H9 (cell line): Measurements from ENCODE around the gene RNF20. TPM values are rescaled to one million over a fixed set of nuclear protein-coding genes. Genes with fewer than 3 reads are reported as not detected.

Experiments
- DNase-seq: peaks from one replicate; pipeline ENCODE4 v3.0.0-alpha.2; 2017
- H2AFZ ChIP-seq: one replicate; pipeline ENCODE4 v1.6.1; 2013; ENCODE audit warnings: mild to moderate bottlenecking, low read length, control low read depth, moderate library complexity
- H2AK5ac ChIP-seq: 2 replicates; pipeline ENCODE4 v1.6.1; 2013; ENCODE audit warnings: low read length, control low read depth, mixed read lengths; ENCODE audit not compliant: insufficient read length
- H2BK120ac ChIP-seq: one replicate; pipeline ENCODE4 v1.6.1; 2013; ENCODE audit warnings: low read depth, mild to moderate bottlenecking, low read length, control low read depth, inconsistent platforms; ENCODE audit not compliant: poor library complexity, severe bottlenecking
- H2BK12ac ChIP-seq: 2 replicates; pipeline ENCODE4 v1.6.1; 2013; ENCODE audit warnings: low read length, control low read depth, mixed read lengths, low read depth; ENCODE audit not compliant: insufficient read length
- H2BK15ac ChIP-seq: 2 replicates; pipeline ENCODE4 v1.6.1; 2013; ENCODE audit warnings: low read depth, low read length, control low read depth
- H2BK20ac ChIP-seq: one replicate; pipeline ENCODE4 v1.6.1; 2013; ENCODE audit warnings: low read depth, mild to moderate bottlenecking, low read length, control low read depth, inconsistent platforms; ENCODE audit not compliant: poor library complexity, severe bottlenecking
- H2BK5ac ChIP-seq: 2 replicates; pipeline ENCODE4 v1.6.1; 2013; ENCODE audit warnings: low read length, control low read depth, mixed read lengths; ENCODE audit not compliant: insufficient read length
- H3K14ac ChIP-seq: 2 replicates; pipeline ENCODE4 v1.6.1; 2013; ENCODE audit warnings: low read length, control low read depth; ENCODE audit not compliant: insufficient read depth
- H3K18ac ChIP-seq: 2 replicates; pipeline ENCODE4 v1.6.1; 2013; ENCODE audit warnings: low read depth, mild to moderate bottlenecking, mixed read lengths, low read length, control low read depth; ENCODE audit not compliant: insufficient read length
- H3K23ac ChIP-seq: 2 replicates; pipeline ENCODE4 v1.6.1; 2013; ENCODE audit warnings: low read length, control low read depth, mixed read lengths, low read depth; ENCODE audit not compliant: insufficient read length
- H3K23me2 ChIP-seq: 2 replicates; pipeline ENCODE4 v1.6.1; 2013; ENCODE audit warnings: low read depth, mild to moderate bottlenecking, mixed read lengths, low read length, control low read depth; ENCODE audit not compliant: insufficient read length, poor library complexity, severe bottlenecking
- H3K27ac ChIP-seq: 2 replicates; pipeline ENCODE4 v1.5.1; 2013; ENCODE audit warnings: low read length, control low read depth, mixed read lengths, low read depth; ENCODE audit not compliant: insufficient read length
- H3K27me3 ChIP-seq: 2 replicates; pipeline ENCODE4 v1.6.1; 2013; ENCODE audit warnings: low read length, control low read depth, inconsistent platforms; ENCODE audit not compliant: insufficient read depth
- H3K4ac ChIP-seq: 2 replicates; pipeline ENCODE4 v1.6.1; 2013; ENCODE audit warnings: low read depth, mild to moderate bottlenecking, control low read depth, inconsistent platforms, low read length, moderate library complexity
- H3K4me1 ChIP-seq: 2 replicates; pipeline ENCODE4 v1.6.1; 2013; ENCODE audit warnings: low read length, control low read depth, inconsistent platforms; ENCODE audit not compliant: insufficient read depth
- H3K4me2 ChIP-seq: 2 replicates; pipeline ENCODE4 v1.6.1; 2013; ENCODE audit warnings: low read length, control low read depth, mixed read lengths; ENCODE audit not compliant: insufficient read length, insufficient read depth
- H3K56ac ChIP-seq: 2 replicates; pipeline ENCODE4 v1.6.1; 2013; ENCODE audit warnings: low read depth, mild to moderate bottlenecking, mixed read lengths, low read length, control low read depth; ENCODE audit not compliant: insufficient read length
- H3K79me1 ChIP-seq: 2 replicates; pipeline ENCODE4 v1.6.1; 2013; ENCODE audit warnings: low read depth, mild to moderate bottlenecking, moderate library complexity, low read length, control low read depth, inconsistent platforms; ENCODE audit not compliant: insufficient read depth, poor library complexity, severe bottlenecking
- H3K79me2 ChIP-seq: 2 replicates; pipeline ENCODE4 v1.6.1; 2013; ENCODE audit warnings: low read length, control low read depth, inconsistent platforms; ENCODE audit not compliant: insufficient read depth
- H3K9ac ChIP-seq: 2 replicates; pipeline ENCODE4 v1.6.1; 2013; ENCODE audit warnings: low read length, control low read depth, mixed read lengths; ENCODE audit not compliant: insufficient read length; ENCODE audit errors: extremely low read depth
- H3K9me3 ChIP-seq: one replicate; pipeline ENCODE4 v1.6.1; 2013; ENCODE audit warnings: low read depth, low read length, inconsistent platforms; ENCODE audit not compliant: control insufficient read depth
- H3T11ph ChIP-seq: one replicate; pipeline ENCODE4 v1.6.1; 2013; ENCODE audit warnings: mild to moderate bottlenecking, low read length, control low read depth, inconsistent platforms
- H4K20me1 ChIP-seq: one replicate; pipeline ENCODE4 v1.6.1; 2013; ENCODE audit not compliant: control insufficient read depth, insufficient read length, insufficient read depth
- H4K5ac ChIP-seq: 2 replicates; pipeline ENCODE4 v1.6.1; 2013; ENCODE audit warnings: low read depth, mild to moderate bottlenecking, mixed read lengths, low read length, control low read depth; ENCODE audit not compliant: insufficient read length
- H4K8ac ChIP-seq: replicated peaks from 2 replicates; pipeline ENCODE4 v1.6.1; 2013; ENCODE audit warnings: low read length, control low read depth, mixed read lengths, low read depth; ENCODE audit not compliant: insufficient read length
- H4K91ac ChIP-seq: 2 replicates; pipeline ENCODE4 v1.6.1; 2013; ENCODE audit warnings: low read depth, mild to moderate bottlenecking, moderate library complexity, mixed read lengths, low read length, control low read depth; ENCODE audit not compliant: insufficient read length
- H3K27ac Mint-ChIP-seq, 3 experiments: 2 replicates in 2 of 3; 3 replicates in 1 of 3; pipeline ENCODE4 v1.8.0; 2020 to 2021; ENCODE audit warnings: mixed read lengths in 3 of 3, mild to moderate bottlenecking in 1 of 3, moderate library complexity in 1 of 3
- H3K27me3 Mint-ChIP-seq: 2 replicates; pipeline ENCODE4 v1.8.0; 2021; ENCODE audit warnings: low read depth, mild to moderate bottlenecking, moderate library complexity, mixed read lengths
- H3K36me3 Mint-ChIP-seq, 3 experiments: 2 replicates in 2 of 3; 3 replicates in 1 of 3; pipeline ENCODE4 v1.8.0; 2020 to 2021; ENCODE audit warnings: low read depth in 3 of 3, mixed read lengths in 3 of 3; ENCODE audit not compliant: insufficient read depth in 1 of 3
- H3K4me1 Mint-ChIP-seq, 2 experiments: 2 replicates each; pipeline ENCODE4 v1.8.0; 2020; ENCODE audit warnings: mixed read lengths in 2 of 2
- H3K4me3 Mint-ChIP-seq, 2 experiments: 2 replicates in 1 of 2; 3 replicates in 1 of 2; pipeline ENCODE4 v1.8.0; 2020 to 2021; ENCODE audit warnings: mild to moderate bottlenecking in 2 of 2, mixed read lengths in 2 of 2, moderate library complexity in 1 of 2
- H3K9me3 Mint-ChIP-seq, 2 experiments: 2 replicates in 1 of 2; 3 replicates in 1 of 2; pipeline ENCODE4 v1.8.0; 2020; ENCODE audit warnings: mild to moderate bottlenecking in 2 of 2, mixed read lengths in 2 of 2, moderate library complexity in 1 of 2
- WGBS: extraction: QIAGEN DNeasy Blood & Tissue Kit; methylation state at CpG from one replicate; pipeline ENCODE4 v1.1.7; 2013; ENCODE audit warnings: missing lambda C conversion rate, low lambda C conversion rate, mixed read lengths; ENCODE audit not compliant: insufficient read length; ENCODE audit errors: extremely low coverage; 5-methylcytosine and 5-hydroxymethylcytosine counted together
- total RNA-seq: library from RNA; stranded (reverse); gene quantifications from 2 replicates; pipeline ENCODE4 v1.2.1, GENCODE V29; 2021
- TF ChIP-seq, protein P1 (sequence below): fragments of 200-600 bp; sonication (generic); conservative IDR thresholded peaks from 3 replicates; pipeline ENCODE4 v1.8.0; 2021; ENCODE audit warnings: antibody characterized with exemption, mild to moderate bottlenecking

The RNF20 gene
- total RNA-seq, 1 experiment from 2014 or later = 48.5 TPM

DNA sequence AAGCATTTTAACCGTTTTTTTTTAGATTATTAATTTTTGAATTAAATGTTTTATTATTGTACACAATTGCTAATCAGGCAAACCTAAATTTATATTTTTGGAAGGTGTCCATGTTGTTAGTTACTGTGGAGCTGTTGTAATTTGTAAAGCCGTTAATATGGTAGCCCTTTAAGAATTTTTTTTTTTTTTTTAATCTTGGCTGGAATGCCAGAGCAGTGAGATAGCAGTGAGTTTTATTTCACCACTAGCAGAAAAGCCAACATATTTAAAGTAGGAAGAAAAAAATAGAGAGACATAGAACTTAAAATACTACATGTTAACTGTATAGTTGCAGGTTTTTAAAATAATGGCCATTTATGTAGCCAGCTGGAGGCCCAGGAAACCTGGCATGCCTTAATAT, 35.3 kb upstream of the RNF20 start:
- Histone ChIP-seq H2BK15ac (no peak overlapping the region), H3K27me3 (no peaks in the 10 kb centered on the region), H3K79me2 (no peaks in the 10 kb centered on the region), H3K27ac (no peak overlapping the region), H2AK5ac (no peak overlapping the region), H3K4me2 (no peak overlapping the region), H2BK12ac (no peak overlapping the region), H3K23ac (no peak overlapping the region), H4K5ac (no peak overlapping the region), H3K18ac (no peak overlapping the region), H3K4ac (no peak overlapping the region), H3K14ac (no peak overlapping the region), H3K4me1 (no peaks in the 10 kb centered on the region), H3K79me1 (no peaks in the 10 kb centered on the region), H2AFZ (no peak overlapping the region), H3K9ac (no peak overlapping the region), H2BK20ac (no peak overlapping the region), H2BK120ac (no peak overlapping the region), H3K9me3 (no peaks in the 10 kb centered on the region), H4K8ac (no peak overlapping the region), H3K23me2 (no peaks in the 10 kb centered on the region), H3T11ph (no peak overlapping the region), H2BK5ac (no peak overlapping the region), H4K91ac (no peak overlapping the region), H3K56ac (no peak overlapping the region), H4K20me1 (no peaks in the 10 kb centered on the region)
- no peak for DNase-seq
- TF ChIP-seq, protein P1, sequence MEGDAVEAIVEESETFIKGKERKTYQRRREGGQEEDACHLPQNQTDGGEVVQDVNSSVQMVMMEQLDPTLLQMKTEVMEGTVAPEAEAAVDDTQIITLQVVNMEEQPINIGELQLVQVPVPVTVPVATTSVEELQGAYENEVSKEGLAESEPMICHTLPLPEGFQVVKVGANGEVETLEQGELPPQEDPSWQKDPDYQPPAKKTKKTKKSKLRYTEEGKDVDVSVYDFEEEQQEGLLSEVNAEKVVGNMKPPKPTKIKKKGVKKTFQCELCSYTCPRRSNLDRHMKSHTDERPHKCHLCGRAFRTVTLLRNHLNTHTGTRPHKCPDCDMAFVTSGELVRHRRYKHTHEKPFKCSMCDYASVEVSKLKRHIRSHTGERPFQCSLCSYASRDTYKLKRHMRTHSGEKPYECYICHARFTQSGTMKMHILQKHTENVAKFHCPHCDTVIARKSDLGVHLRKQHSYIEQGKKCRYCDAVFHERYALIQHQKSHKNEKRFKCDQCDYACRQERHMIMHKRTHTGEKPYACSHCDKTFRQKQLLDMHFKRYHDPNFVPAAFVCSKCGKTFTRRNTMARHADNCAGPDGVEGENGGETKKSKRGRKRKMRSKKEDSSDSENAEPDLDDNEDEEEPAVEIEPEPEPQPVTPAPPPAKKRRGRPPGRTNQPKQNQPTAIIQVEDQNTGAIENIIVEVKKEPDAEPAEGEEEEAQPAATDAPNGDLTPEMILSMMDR = no peak
- H3K9me3 Mint-ChIP-seq = no peaks in the 10 kb centered on the region
- H3K4me3 Mint-ChIP-seq = no peak overlapping the region
- no peaks in the 10 kb centered on the region for H3K27me3 Mint-ChIP-seq
- 0 out of 4 replicates have a peak, but pooled peaks cover 0 to 3% of the 10 kb centered on the region in 2 experiments for H3K4me1 Mint-ChIP-seq
- no peaks in the 10 kb centered on the region for H3K36me3 Mint-ChIP-seq
- no CpG with 5 or more reads among the region's 2 CpGs for WGBS
- no peak overlapping the region for H3K27ac Mint-ChIP-seq
